Thyroid gland (tissue), 4 donors: ENCODE measurements around the gene MYOD1.

Experiments
- CTCF ChIP-seq, 6 experiments: fragments of 200-600 bp in 3 of 6; fragments of 450-650 bp in 3 of 6; sonication (generic) in 3 of 6; IDR thresholded peaks; one replicate each; pipeline ENCODE4 v1.5.1; 2016 to 2019; ENCODE audit warnings: antibody characterized with exemption in 6 of 6, mild to moderate bottlenecking in 2 of 6, inconsistent platforms in 1 of 6, moderate library complexity in 1 of 6
- POLR2A ChIP-seq, 2 donors: fragments of 450-650 bp; IDR thresholded peaks; one replicate each; pipeline ENCODE4 v1.6.1; 2017; ENCODE audit warnings: antibody characterized with exemption in 2 of 2, mild to moderate bottlenecking in 2 of 2, moderate library complexity in 1 of 2

GRCh38 chr11:17739945-17740338, 20.6 kb downstream of the MYOD1 start:
- TF ChIP-seq CTCF (IDR thresholded peaks at IDR 0.05) (no peak), POLR2A (IDR thresholded peaks at IDR 0.05) (no peak)
